ENCODE results near the gene WDR90.

The WDR90 gene

DNA sequence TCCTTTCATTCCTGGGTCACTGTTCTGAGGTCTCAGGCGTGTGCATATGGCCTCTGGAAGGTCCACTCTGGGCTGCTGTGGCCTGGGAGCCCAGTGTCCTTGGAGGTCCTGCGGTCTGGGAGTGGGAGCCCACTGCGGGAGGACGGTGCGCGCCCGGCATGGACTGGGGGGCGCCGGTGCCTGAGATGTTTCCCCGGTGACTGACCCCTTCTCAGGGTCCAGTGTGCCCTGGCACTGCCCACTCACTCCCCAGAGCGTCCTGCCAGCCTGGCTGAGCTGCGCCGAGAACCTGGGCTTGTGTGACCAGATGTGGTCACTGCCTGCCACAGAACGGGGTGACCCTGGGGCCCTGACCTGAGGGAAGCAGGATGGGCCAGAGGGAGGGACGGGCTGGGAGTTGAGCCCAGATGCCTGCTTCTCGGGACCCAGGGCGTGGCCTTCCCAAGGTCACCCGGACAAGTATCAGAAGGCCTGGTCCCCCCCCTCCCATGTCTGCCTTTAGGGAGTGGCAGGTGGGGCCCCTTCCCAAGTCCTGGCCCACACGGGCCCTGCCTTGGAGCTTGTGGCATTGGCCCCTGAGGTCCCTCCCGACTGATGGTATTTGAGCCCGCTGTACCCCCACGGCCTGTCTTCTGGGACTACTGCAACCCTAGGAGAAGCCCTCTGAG is 25.2 kb downstream of the WDR90 start:
- DNase-seq, result no peak
- H3K23ac ChIP-seq (ENCODE audit: low read length), result no peak overlapping the region
- H3K79me1 ChIP-seq (ENCODE audit: low read length), result peaks cover 1% of the 10 kb centered on the region
- peaks cover under 1% of the 10 kb centered on the region for H3K79me2 ChIP-seq (ENCODE audit: control insufficient read depth, insufficient read depth, low read length)
- H3K9ac ChIP-seq (ENCODE audit: low read length), result no peak overlapping the region
- no peak overlapping the region for H3K4ac ChIP-seq (ENCODE audit: low read depth, low read length)
- H3K27me3 ChIP-seq (ENCODE audit: insufficient read depth, low read length, poor library complexity), result no peaks in the 10 kb centered on the region
- WGBS (ENCODE audit: extremely low coverage, insufficient coverage, low lambda C conversion rate), result no CpG with 5 or more reads among the region's 22 CpGs
- H3K36me3 ChIP-seq (ENCODE audit: control insufficient read depth, insufficient read depth, low read length), result peaks cover 21% of the 10 kb centered on the region
- no peak overlapping the region for H3K4me3 ChIP-seq (ENCODE audit: low read length)
- H3K4me1 ChIP-seq (ENCODE audit: control insufficient read depth, low read depth, low read length), result peaks cover 5% of the 10 kb centered on the region
- no peak overlapping the region for H3K4me2 ChIP-seq (ENCODE audit: low read length)
- H2BK120ac ChIP-seq (ENCODE audit: low read depth, low read length), result no peak overlapping the region
- no peak overlapping the region for H2BK15ac ChIP-seq (replicated peaks; ENCODE audit: low read depth)
- no peak overlapping the region for H3K56ac ChIP-seq (ENCODE audit: low read length)
- no peak overlapping the region for H4K8ac ChIP-seq (ENCODE audit: low read depth, low read length)
- H2AK5ac ChIP-seq (ENCODE audit: low read length), result no peak overlapping the region
- H4K5ac ChIP-seq (ENCODE audit: low read length), result no peak overlapping the region
- H2BK5ac ChIP-seq (ENCODE audit: low read length), result no peak overlapping the region
- no peak overlapping the region for H3K18ac ChIP-seq (ENCODE audit: low read length)
- no peak overlapping the region for H3K27ac ChIP-seq (ENCODE audit: low read depth, low read length)

DNA sequence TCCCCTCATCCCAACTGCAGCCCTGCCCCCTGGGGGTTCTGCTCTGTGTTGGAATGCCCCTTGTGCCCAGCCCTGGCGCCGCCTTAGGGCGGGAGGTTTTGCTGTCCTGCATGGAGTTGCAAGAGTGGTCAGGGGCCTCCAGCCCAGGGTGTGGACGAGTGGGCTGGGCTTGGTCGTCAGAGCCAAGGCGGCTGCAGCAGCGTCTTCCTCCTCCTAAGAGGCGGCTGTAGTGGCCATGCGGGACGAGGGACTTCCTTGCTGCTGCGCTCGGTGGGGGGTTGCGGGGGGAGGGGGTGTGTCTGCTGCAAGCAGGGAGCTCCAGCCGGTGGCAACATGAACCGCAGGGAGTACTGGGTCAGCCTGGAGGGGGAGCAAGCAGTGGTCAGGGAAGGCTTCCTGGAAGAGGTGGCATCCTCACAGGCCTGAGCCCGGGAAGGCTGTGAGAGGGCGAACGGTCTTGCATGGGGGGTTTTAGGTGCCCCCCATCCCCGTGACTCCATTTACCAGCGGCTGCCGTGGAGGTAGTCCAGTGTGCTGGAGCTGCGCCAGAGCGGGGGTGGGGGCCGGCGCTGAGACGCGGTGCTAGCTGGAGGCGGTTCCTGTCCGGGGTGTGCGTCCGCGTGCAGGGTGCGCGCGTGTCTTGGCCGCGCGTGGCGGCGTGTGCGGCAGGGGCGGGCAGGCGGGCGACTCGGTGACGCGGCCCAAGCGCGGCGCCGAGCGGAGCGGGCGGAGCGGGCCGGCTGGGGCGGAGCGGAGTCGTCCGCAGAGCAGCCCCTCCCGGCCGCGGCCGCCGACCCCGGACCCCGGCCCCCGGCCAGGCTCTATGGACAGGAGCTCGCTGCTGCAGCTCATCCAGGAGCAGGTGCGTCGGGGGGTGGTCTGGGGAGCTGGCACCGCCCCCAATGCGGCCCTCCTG is 26.1 kb downstream of the WDR90 start, which contains the start of gene RHBDL1:
TSS of gene RHBDL1 (plus strand) at position 704 of the 916 bp plus-strand sequence. CDS start at position 824, 120 bp downstream.
- H3K27ac ChIP-seq (ENCODE audit: low read depth, low read length), result no peak within 1 kb of the TSS
- H3K4me2 ChIP-seq (ENCODE audit: low read length), result peak within 1 kb of the TSS; percentile 38
- H3K4me1 ChIP-seq (ENCODE audit: control insufficient read depth, low read depth, low read length), result peaks cover 5% of the 10 kb centered on the region
- no peak within 1 kb of the TSS for H2BK120ac ChIP-seq (ENCODE audit: low read depth, low read length)
- peak within 1 kb of the TSS; percentile 67 for H3K56ac ChIP-seq (ENCODE audit: low read length)
- peak; percentile 84 for DNase-seq
- no CpG with 5 or more reads among the region's 73 CpGs for WGBS (ENCODE audit: extremely low coverage, insufficient coverage, low lambda C conversion rate)
- no peak within 1 kb of the TSS for H2BK15ac ChIP-seq (replicated peaks; ENCODE audit: low read depth)
- peak within 1 kb of the TSS; percentile 53 for H3K9ac ChIP-seq (ENCODE audit: low read length)
- H3K23ac ChIP-seq (ENCODE audit: low read length), result no peak within 1 kb of the TSS
- peaks cover 15% of the 10 kb centered on the region for H3K36me3 ChIP-seq (ENCODE audit: control insufficient read depth, insufficient read depth, low read length)
- H3K18ac ChIP-seq (ENCODE audit: low read length), result no peak within 1 kb of the TSS
- H3K4me3 ChIP-seq (ENCODE audit: low read length), result no peak within 1 kb of the TSS
- H2BK5ac ChIP-seq (ENCODE audit: low read length), result no peak within 1 kb of the TSS
- H2AK5ac ChIP-seq (ENCODE audit: low read length), result no peak within 1 kb of the TSS
- H4K8ac ChIP-seq (ENCODE audit: low read depth, low read length), result no peak within 1 kb of the TSS
- no peaks in the 10 kb centered on the region for H3K79me1 ChIP-seq (ENCODE audit: low read length)
- H3K27me3 ChIP-seq (ENCODE audit: insufficient read depth, low read length, poor library complexity), result no peaks in the 10 kb centered on the region
- no peak within 1 kb of the TSS for H3K4ac ChIP-seq (ENCODE audit: low read depth, low read length)
- no peaks in the 10 kb centered on the region for H3K79me2 ChIP-seq (ENCODE audit: control insufficient read depth, insufficient read depth, low read length)
- H4K5ac ChIP-seq (ENCODE audit: low read length), result no peak within 1 kb of the TSS

DNA sequence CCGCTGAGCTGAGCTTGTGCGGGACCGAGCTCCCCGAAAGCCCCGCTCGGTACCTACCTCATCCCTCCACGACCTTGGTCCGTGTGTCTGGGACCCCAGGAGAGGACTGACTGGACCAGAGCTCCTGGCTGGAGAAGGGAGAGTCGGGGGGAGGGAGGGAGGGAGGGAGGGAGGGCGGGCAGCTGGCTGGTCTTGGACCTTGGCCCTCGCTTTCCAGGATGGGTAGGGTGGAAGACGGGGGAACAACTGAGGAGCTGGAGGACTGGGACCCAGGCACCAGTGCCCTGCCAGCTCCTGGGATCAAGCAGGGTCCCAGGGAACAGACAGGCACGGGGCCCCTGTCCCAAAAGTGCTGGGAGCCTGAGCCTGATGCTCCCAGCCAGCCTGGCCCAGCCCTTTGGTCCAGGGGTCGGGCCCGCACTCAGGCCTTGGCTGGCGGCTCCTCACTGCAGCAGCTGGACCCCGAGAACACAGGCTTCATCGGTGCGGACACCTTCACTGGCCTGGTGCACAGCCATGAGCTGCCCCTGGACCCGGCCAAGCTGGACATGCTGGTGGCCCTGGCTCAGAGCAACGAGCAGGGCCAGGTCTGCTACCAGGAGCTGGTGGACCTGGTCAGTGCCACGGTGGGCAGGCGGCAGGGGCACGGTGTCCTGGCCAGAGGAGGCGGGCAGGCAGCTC is 26.9 kb downstream of the WDR90 start:
- Histone ChIP-seq H3K9ac (ENCODE audit: low read length) (no peak overlapping the region), H2BK5ac (ENCODE audit: low read length) (no peak overlapping the region), H3K4me1 (ENCODE audit: control insufficient read depth, low read depth, low read length) (peaks cover 5% of the 10 kb centered on the region), H2BK120ac (ENCODE audit: low read depth, low read length) (no peak overlapping the region), H3K56ac (ENCODE audit: low read length) (peak overlapping the region; percentile 25), H3K27ac (ENCODE audit: low read depth, low read length) (no peak overlapping the region), H3K79me2 (ENCODE audit: control insufficient read depth, insufficient read depth, low read length) (peaks cover 4% of the 10 kb centered on the region), H3K23ac (ENCODE audit: low read length) (no peak overlapping the region), H4K8ac (ENCODE audit: low read depth, low read length) (no peak overlapping the region), H3K4me3 (ENCODE audit: low read length) (no peak overlapping the region), H2BK15ac (replicated peaks; ENCODE audit: low read depth) (no peak overlapping the region), H3K27me3 (ENCODE audit: insufficient read depth, low read length, poor library complexity) (no peaks in the 10 kb centered on the region), H3K4ac (ENCODE audit: low read depth, low read length) (no peak overlapping the region), H3K18ac (ENCODE audit: low read length) (no peak overlapping the region), H3K36me3 (ENCODE audit: control insufficient read depth, insufficient read depth, low read length) (peaks cover 10% of the 10 kb centered on the region), H2AK5ac (ENCODE audit: low read length) (no peak overlapping the region), H3K4me2 (ENCODE audit: low read length) (no peak overlapping the region), H4K5ac (ENCODE audit: low read length) (no peak overlapping the region), H3K79me1 (ENCODE audit: low read length) (peaks cover under 1% of the 10 kb centered on the region)
- no peak for DNase-seq
- WGBS (ENCODE audit: extremely low coverage, insufficient coverage, low lambda C conversion rate), result no CpG with 5 or more reads among the region's 25 CpGs

DNA sequence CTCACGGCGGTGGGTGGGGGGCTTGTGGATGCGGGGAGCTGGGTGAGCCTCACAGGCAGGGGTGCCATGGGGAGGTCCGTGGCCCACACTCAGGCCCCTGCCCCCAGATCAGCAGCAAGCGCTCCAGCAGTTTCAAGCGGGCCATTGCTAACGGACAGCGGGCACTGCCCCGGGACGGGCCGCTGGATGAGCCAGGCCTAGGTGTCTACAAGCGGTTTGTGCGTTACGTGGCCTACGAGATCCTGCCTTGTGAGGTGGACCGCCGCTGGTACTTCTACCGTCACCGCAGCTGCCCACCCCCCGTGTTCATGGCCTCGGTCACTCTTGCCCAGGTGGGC is 27.4 kb downstream of the WDR90 start:
- Histone ChIP-seq H3K4ac (ENCODE audit: low read depth, low read length) (no peak overlapping the region), H3K36me3 (ENCODE audit: control insufficient read depth, insufficient read depth, low read length) (peaks cover 10% of the 10 kb centered on the region), H3K27me3 (ENCODE audit: insufficient read depth, low read length, poor library complexity) (no peaks in the 10 kb centered on the region), H3K4me2 (ENCODE audit: low read length) (no peak overlapping the region), H3K56ac (ENCODE audit: low read length) (no peak overlapping the region), H2BK120ac (ENCODE audit: low read depth, low read length) (no peak overlapping the region), H4K5ac (ENCODE audit: low read length) (no peak overlapping the region), H2AK5ac (ENCODE audit: low read length) (no peak overlapping the region), H3K18ac (ENCODE audit: low read length) (no peak overlapping the region), H3K27ac (ENCODE audit: low read depth, low read length) (no peak overlapping the region), H3K9ac (ENCODE audit: low read length) (no peak overlapping the region), H3K4me3 (ENCODE audit: low read length) (no peak overlapping the region), H3K4me1 (ENCODE audit: control insufficient read depth, low read depth, low read length) (peaks cover 5% of the 10 kb centered on the region), H4K8ac (ENCODE audit: low read depth, low read length) (no peak overlapping the region), H2BK5ac (ENCODE audit: low read length) (no peak overlapping the region), H3K79me1 (ENCODE audit: low read length) (peaks cover 2% of the 10 kb centered on the region), H3K79me2 (ENCODE audit: control insufficient read depth, insufficient read depth, low read length) (peaks cover 9% of the 10 kb centered on the region), H2BK15ac (replicated peaks; ENCODE audit: low read depth) (no peak overlapping the region), H3K23ac (ENCODE audit: low read length) (no peak overlapping the region)
- no CpG with 5 or more reads among the region's 21 CpGs for WGBS (ENCODE audit: extremely low coverage, insufficient coverage, low lambda C conversion rate)
- DNase-seq, result no peak

DNA sequence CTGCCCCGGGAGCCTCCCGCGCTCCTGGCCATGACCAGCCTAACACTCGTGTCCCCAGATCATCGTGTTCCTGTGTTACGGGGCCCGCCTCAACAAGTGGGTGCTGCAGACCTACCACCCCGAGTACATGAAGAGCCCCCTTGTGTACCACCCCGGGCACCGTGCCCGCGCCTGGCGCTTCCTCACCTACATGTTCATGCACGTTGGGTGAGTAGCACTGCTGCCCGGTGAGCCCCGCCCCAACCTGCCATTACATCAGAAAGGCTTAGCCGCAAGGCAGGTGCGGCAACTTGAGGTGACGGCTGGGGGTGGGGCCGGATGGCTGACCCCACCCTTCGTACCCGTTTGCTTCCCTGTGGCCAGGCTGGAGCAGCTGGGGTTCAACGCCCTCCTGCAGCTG is 27.7 kb downstream of the WDR90 start:
- Histone ChIP-seq H3K36me3 (ENCODE audit: control insufficient read depth, insufficient read depth, low read length) (peaks cover 12% of the 10 kb centered on the region), H4K5ac (ENCODE audit: low read length) (no peak overlapping the region), H3K18ac (ENCODE audit: low read length) (no peak overlapping the region), H3K27me3 (ENCODE audit: insufficient read depth, low read length, poor library complexity) (no peaks in the 10 kb centered on the region), H3K79me1 (ENCODE audit: low read length) (peaks cover 6% of the 10 kb centered on the region), H3K4me3 (ENCODE audit: low read length) (no peak overlapping the region), H3K9ac (ENCODE audit: low read length) (no peak overlapping the region), H3K27ac (ENCODE audit: low read depth, low read length) (no peak overlapping the region), H2BK15ac (replicated peaks; ENCODE audit: low read depth) (no peak overlapping the region), H3K23ac (ENCODE audit: low read length) (no peak overlapping the region), H3K4ac (ENCODE audit: low read depth, low read length) (no peak overlapping the region), H2BK5ac (ENCODE audit: low read length) (no peak overlapping the region), H3K56ac (ENCODE audit: low read length) (no peak overlapping the region), H3K4me1 (ENCODE audit: control insufficient read depth, low read depth, low read length) (peaks cover 5% of the 10 kb centered on the region), H4K8ac (ENCODE audit: low read depth, low read length) (no peak overlapping the region), H3K4me2 (ENCODE audit: low read length) (no peak overlapping the region), H2BK120ac (ENCODE audit: low read depth, low read length) (no peak overlapping the region), H2AK5ac (ENCODE audit: low read length) (no peak overlapping the region), H3K79me2 (ENCODE audit: control insufficient read depth, insufficient read depth, low read length) (peaks cover 13% of the 10 kb centered on the region)
- WGBS (ENCODE audit: extremely low coverage, insufficient coverage, low lambda C conversion rate), result no CpG with 5 or more reads among the region's 23 CpGs
- no peak for DNase-seq

All from mesendoderm (in vitro differentiated cells).